SK-N-MC (cell line): Measurements from ENCODE around the gene SAMD5.
"Not testable (repeated sequence)": the region's sequence is repeated elsewhere in the genome, so short reads cannot be mapped to it uniquely, and the experiment has no call there.

ENCODE experiments used
- DNase-seq: peaks from one replicate; pipeline ENCODE4 v3.0.0-alpha.2; 2011; ENCODE audit warnings: low read depth, low spot score
- H3K27ac ChIP-seq: fragments of 200-600 bp; sonication (generic); 2 replicates; pipeline ENCODE4 v1.5.1; 2016; ENCODE audit warnings: mixed run types
- H3K36me3 ChIP-seq: fragments of 200-600 bp; sonication (generic); 2 replicates; pipeline ENCODE4 v1.6.1; 2017; ENCODE audit warnings: antibody characterized with exemption, low read length, mixed read lengths; ENCODE audit not compliant: insufficient read depth
- H3K4me3 ChIP-seq: fragments of 200-600 bp; sonication (generic); 2 replicates; pipeline ENCODE4 v1.5.1; 2016
- H3K9ac ChIP-seq: fragments of 200-600 bp; sonication (generic); 2 replicates; pipeline ENCODE4 v1.8.0; 2017; ENCODE audit warnings: mixed run types, mixed read lengths; ENCODE audit not compliant: insufficient read length
- H3K9me3 ChIP-seq: fragments of 200-600 bp; sonication (generic); 2 replicates; pipeline ENCODE4 v1.6.1; 2017; ENCODE audit warnings: low read depth, mild to moderate bottlenecking, antibody characterized with exemption, low read length, moderate library complexity, mixed read lengths
- EZH2 ChIP-seq: fragments of 200-600 bp; sonication (generic); IDR thresholded peaks from one replicate; pipeline ENCODE4 v1.6.1; 2017; ENCODE audit warnings: antibody characterized with exemption
- FOXP2 ChIP-seq: optimal IDR thresholded peaks from 2 replicates; pipeline ENCODE3; 2011; ENCODE audit warnings: mild to moderate bottlenecking, moderate library complexity; ENCODE audit not compliant: insufficient read depth; ENCODE audit errors: extremely low read length, control extremely low read depth
- POLR2AphosphoS5 ChIP-seq: IDR thresholded peaks from 2 replicates; pipeline ENCODE4 v1.6.1; 2012; ENCODE audit warnings: mild to moderate bottlenecking, low read depth, low read length, borderline replicate concordance

SAMD5 gene

DNA sequence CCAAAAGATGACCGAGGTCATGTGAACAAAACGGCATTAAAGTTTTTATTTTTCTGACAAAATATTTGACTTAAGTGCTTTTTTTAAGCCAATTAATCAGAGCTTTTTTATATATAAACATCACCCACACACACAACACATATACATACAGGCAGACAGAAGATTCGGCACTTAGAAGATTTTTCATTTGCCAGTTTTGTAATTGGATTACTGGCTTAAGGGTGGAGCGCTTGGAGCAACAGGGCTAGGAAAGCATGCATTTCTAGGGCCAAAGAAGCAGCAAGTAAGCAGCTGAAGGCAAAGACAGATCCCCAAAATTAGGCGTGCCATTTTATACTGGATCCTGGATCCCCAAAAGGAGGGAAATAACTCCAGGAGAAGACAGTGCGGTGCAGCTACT is 30.3 kb downstream of the SAMD5 start:
- H3K36me3 ChIP-seq, result peaks cover 9% of the 10 kb centered on the region; the same call in 1 of the 2 replicates
- H3K27ac ChIP-seq, result peak overlapping the region; percentile 96
- H3K9me3 ChIP-seq, result peaks cover 3% of the 10 kb centered on the region; the same call in 1 of the 2 replicates
- H3K4me3 ChIP-seq, result peak overlapping the region; percentile 51
- TF ChIP-seq FOXP2, result no peak
- DNase-seq, result no peak
- peak overlapping the region; percentile 24 for H3K9ac ChIP-seq

DNA sequence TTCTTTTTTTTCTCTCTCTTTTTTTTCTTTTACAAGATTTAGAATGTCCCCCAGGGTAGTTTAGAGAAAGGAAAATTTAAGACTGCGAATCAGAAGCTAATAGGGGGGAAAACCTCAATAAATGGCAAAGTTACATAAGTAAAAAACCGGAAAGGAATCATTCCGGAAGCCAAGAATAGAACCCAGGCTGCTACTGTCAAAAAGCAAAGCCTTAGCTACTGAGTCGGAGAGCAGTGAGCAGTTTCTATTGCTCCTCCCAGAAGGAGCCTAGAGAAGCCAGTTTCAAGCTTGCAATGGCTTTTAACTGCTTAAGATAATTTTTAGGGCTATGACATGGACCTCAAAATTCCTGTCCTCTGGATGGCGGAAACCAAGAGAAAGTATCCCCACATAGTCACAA is 31.6 kb downstream of the SAMD5 start:
- DNase-seq, result peak; percentile 91
- TF ChIP-seq POLR2AphosphoS5, result peak; percentile 35; the same call in 1 of the 2 replicates
- TF ChIP-seq FOXP2, result no peak
- Histone ChIP-seq H3K4me3 (peak overlapping the region; percentile 69), H3K36me3 (peaks cover 9% of the 10 kb centered on the region; the same call in 1 of the 2 replicates), H3K27ac (peak overlapping the region; percentile 96), H3K9me3 (peaks cover 3% of the 10 kb centered on the region; the same call in 1 of the 2 replicates), H3K9ac (peak overlapping the region; percentile 67)

DNA sequence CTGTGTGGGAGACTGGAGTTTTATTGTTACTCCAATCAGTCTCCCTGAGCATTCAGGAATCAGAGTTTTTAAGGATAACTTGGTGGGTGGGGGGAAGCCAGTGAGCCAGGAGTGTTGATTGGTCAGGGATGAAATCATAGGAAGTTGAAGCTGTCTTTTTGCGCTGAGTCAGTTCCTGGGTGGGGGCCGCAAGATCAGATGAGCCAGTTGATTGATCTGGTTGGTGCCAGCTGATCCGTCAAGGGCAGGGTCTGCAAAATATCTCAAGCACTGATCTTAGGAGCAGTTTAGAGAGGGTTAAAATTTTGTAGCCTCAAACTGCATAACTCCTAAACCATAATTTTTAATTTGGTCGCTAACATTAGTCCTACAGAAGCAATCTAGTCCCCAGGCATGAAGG is 33.9 kb downstream of the SAMD5 start:
- not testable (repeated sequence) for H3K9me3 ChIP-seq, H3K9ac ChIP-seq, H3K36me3 ChIP-seq, DNase-seq, H3K4me3 ChIP-seq
- peak overlapping the region; percentile 73 for H3K27ac ChIP-seq

DNA sequence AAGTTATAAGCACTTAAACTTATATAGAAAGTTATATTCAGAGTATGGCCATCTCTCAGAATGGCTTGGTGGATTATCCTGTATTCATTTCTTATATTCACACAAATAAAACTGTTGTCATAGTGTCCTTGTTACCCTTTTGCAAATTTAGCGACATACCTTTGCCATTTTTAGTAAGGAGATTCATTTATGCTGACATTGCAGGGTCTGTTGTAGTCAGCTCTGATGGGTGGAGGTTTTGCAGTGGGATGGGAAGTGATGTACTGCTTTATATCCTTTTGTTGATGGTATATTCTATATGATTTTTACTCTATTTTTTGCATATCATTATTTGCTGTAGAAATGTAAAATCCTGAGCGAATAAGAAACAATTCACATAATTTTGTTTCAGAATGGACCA is 35.9 kb downstream of the SAMD5 start:
- TF ChIP-seq FOXP2, result no peak
- no peak for TF ChIP-seq EZH2
- TF ChIP-seq POLR2AphosphoS5, result no peak

DNA sequence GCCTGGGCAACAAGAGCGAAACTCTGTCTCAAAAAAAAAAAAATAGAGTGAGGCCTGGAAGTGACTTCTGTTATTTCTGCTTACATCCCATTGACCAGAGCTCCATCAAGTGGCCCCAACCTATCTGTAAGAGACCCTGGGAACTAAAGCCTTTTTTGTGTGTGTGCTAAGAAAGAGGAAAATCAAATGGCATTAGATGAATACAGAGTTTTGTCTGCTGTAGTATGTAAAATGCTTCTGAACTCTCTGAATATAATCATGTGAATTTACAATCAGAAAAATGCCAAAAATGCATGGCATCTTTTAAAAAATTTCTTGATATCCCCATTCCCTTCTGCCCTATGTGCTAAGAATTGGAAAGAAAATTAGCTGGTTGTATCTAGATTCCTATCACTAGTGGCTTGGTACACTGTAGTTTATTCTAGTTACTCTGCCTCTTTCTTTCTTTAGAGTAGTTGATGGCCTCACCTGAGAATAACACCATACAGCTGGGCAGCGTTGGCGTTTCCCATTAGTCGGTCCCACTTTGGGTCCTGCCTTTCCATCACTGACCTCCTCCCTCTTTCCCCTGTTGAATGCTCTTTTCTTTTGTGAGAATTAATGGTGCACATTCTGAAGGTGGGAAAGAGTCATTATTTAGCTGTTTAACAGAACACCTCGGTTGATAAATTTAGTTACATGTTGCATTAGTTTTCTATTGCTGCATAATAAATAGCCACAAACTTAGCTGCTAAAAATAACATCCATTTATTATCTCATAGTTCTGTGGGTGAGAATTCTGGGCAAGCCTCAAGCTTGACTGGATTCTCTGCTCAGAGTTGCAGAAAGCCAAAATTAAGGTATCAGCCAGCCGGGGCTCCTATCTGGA is 38.2 kb downstream of the SAMD5 start:
- no peak for DNase-seq
- H3K36me3 ChIP-seq, result peaks cover 4% of the 10 kb centered on the region; the same call in 1 of the 2 replicates
- no peak overlapping the region for H3K4me3 ChIP-seq
- peaks cover 3% of the 10 kb centered on the region; the same call in 1 of the 2 replicates for H3K9me3 ChIP-seq
- no peak overlapping the region for H3K9ac ChIP-seq
- TF ChIP-seq EZH2 (no peak), FOXP2 (no peak), POLR2AphosphoS5 (no peak)
- H3K27ac ChIP-seq, result peak overlapping the region; percentile 51; the same call in 1 of the 2 replicates

More for the DNA sequence above, 35.9 kb downstream of the SAMD5 start:
- H3K9ac ChIP-seq, result no peak overlapping the region
- DNase-seq, result no peak
- H3K27ac ChIP-seq, result peak overlapping the region; percentile 32
- peaks cover 9% of the 10 kb centered on the region; the same call in 1 of the 2 replicates for H3K36me3 ChIP-seq
- H3K9me3 ChIP-seq, result peaks cover 3% of the 10 kb centered on the region; the same call in 1 of the 2 replicates
- H3K4me3 ChIP-seq, result peak overlapping the region; percentile 2; the same call in 1 of the 2 replicates

DNA sequence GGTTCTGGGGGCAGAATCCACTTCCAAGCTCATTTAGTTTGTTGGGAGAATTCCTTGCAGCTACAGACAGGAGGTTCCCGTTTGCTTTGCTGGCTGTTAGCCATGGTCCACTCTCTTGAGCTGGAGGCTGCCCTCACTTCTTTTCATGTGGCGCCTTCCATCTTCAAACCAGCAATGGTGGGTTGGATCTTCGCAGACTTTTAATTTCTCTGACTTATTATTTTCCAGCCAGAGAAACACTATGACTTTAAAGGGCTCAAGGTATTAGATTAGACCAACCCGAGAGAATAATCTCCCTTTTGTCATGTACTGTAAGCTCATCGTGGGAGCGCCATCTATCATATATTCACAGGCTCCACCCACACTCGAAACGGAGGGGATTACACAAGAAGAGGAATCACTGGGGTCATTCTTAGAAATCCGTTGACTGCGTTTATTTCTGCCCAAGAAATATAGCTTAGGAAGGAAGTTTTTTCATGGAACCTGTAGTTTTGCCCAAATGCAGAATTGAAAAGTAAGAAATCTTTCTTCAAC is 38.9 kb downstream of the SAMD5 start:
- no peaks in the 10 kb centered on the region for H3K36me3 ChIP-seq
- no peak for DNase-seq
- no peak for TF ChIP-seq POLR2AphosphoS5
- TF ChIP-seq FOXP2, result no peak
- TF ChIP-seq EZH2, result no peak
- no peak overlapping the region for H3K4me3 ChIP-seq
- no peaks in the 10 kb centered on the region for H3K9me3 ChIP-seq
- no peak overlapping the region for H3K9ac ChIP-seq
- H3K27ac ChIP-seq, result 0 out of 2 replicates have a peak overlapping the region, but pooled peaks have one; percentile 3

DNA sequence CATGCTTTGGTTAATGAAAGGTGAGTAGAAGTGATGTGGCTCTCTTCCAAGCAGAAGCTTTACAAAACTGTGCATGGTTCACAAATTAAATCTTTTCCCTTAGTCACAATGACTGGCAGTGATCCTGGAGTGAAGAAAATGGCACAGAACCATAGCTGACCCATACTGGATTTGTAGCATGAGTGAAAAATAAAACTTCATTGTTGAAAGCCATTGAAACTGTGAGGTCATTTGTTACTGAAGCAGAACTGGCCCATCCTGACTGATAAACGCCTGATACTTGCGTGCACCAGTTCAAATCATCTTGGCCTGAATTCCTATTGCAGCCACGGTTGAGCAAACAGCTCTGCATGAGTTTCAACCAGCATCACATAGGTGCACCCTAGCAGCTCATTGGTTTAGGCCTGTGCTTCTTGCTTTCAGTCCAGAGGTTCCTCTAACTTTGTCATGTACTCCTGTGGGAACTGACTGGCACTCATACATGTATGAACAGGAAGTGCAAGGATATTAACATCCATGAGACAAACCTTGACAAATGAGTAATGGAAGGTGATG is 40.5 kb downstream of the SAMD5 start:
- Histone ChIP-seq H3K9ac (no peak overlapping the region), H3K36me3 (no peaks in the 10 kb centered on the region), H3K9me3 (no peaks in the 10 kb centered on the region), H3K4me3 (no peak overlapping the region), H3K27ac (no peak overlapping the region)
- TF ChIP-seq EZH2 (no peak), FOXP2 (no peak), POLR2AphosphoS5 (no peak)
- no peak for DNase-seq

DNA sequence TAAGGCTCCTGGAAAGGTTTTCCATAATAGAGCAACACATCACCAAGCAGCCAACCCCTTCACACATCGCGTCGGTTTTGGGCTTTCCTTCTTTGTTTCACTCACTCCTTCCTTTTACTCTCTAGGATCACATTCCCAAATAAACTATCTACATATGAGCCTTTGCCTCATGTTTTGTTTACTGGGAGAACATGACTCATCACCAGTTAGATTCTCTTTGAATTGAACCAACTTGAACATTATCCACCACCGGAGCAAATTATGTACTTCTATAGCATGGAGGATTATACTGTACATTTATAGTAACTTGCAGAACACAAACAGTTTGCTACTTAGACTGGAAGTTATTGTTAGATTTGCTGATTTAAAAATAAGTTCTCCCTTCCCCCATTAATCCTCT is 41.0 kb downstream of the SAMD5 start:
- no peak overlapping the region for H3K4me3 ChIP-seq
- H3K27ac ChIP-seq, result no peak overlapping the region
- H3K9me3 ChIP-seq, result no peaks in the 10 kb centered on the region
- H3K36me3 ChIP-seq, result no peaks in the 10 kb centered on the region
- TF ChIP-seq FOXP2 (no peak), POLR2AphosphoS5 (no peak), EZH2 (no peak)
- DNase-seq, result no peak
- H3K9ac ChIP-seq, result no peak overlapping the region

DNA sequence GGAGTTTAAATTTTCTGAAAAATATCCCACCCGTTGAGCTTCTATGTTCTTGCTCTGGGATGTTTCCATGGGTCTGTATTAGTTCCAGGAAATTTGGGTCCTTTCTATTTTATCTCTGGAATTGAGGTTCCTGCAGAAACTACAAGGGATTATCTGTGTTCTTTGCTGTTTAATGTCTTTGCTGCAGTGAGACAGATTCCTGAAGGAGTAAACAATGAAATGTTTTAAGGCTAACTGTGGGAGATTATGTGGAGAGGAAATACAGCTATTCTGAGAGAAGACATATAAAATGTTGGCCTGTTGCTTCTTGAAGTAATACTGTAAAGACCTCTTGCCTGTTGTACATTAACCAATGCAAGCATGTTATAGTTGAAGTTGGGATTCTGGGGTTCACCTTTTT is 43.5 kb downstream of the SAMD5 start:
- Histone ChIP-seq H3K36me3 (no peaks in the 10 kb centered on the region), H3K9me3 (no peaks in the 10 kb centered on the region), H3K27ac (peak overlapping the region; percentile 23; the same call in 1 of the 2 replicates), H3K9ac (no peak overlapping the region), H3K4me3 (no peak overlapping the region)
- no peak for TF ChIP-seq POLR2AphosphoS5
- no peak for TF ChIP-seq FOXP2
- no peak for DNase-seq
